Measurements from ENCODE around the gene SIRPB1.
"Not testable (repeated sequence)": the region's sequence is repeated elsewhere in the genome, so short reads cannot be mapped to it uniquely, and the experiment has no call there.

Gene SIRPB1

DNA sequence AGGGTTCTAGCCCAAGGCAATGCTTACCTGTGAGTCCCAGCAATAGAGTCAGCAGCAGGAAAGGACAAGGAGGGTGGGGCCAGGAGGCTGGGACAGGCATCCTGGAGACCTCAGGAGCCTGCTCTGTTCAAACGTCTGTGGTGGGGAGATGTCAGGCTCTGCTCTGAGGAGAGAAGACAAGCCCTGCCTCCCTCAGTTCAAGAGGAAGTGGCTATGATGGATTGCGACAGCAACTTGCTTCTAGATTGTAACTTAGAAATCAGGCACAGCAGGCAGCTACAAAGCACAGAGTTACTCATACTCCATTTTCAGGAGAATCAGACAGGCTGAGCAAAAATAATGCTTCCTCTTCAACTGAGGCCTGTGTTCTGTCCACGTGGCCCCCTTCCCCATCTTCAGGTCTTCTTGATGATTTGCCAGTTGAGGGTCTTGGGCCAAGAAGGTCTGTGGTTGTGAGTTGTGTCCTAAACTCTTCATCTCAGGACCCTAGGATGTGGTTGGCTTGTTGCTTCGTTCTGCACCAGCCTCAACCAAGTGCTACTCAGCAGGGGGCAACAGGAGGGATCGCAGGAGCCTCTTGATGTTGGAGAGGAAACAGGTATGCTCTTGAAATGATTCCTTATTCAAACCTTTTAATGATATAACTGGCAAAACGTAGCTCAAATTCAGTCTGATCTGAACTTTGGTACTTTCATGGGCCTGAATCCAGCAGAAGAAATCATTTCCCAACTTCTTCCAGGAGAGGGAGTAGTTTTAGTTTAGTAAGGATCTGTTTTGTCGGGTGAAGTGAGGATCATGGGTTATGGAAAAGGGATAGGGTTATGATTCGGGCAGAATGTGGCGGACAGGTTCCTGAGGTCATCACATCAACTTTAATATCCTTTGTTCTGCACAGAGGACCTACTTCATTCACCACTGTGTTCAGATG, 31.0 kb downstream of the SIRPB1 start:
- DNase-seq = no peak

DNA sequence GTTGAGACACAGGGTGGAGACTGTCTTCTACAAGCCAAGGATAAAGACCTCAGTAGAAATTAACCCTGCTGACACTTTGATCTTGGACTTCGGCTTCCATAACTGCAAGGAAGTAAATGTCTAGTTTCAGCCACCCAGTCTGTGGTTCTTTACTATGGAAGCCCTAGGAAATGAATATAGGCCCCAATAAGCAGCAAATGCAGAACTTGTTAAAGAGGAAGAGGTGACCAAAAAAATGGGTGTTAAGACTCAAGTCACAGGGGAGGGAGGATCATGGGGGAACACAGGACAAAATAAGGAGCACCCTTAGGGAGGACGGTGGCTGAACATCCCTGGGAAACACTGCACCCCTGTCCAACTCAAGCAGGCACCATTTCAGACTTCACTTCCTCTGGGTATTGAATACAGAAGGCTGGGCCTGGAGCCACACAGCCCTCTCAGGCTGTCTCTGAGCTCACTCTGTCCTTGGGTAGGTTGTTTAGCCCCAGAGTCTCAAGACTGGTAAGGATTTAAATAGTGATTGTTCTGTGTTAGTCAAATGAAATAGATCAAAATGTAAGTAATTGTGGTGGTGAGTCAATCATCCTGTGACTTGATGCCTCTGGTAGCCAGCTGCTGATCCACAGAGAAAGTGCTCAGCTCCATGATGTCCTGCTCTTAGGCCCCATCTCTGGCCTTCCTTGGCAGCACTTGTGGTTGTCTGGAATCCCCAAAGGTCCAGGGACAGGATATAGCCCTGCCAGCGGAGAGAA, 31.9 kb downstream of the SIRPB1 start:
- DNase-seq = no peak

DNA sequence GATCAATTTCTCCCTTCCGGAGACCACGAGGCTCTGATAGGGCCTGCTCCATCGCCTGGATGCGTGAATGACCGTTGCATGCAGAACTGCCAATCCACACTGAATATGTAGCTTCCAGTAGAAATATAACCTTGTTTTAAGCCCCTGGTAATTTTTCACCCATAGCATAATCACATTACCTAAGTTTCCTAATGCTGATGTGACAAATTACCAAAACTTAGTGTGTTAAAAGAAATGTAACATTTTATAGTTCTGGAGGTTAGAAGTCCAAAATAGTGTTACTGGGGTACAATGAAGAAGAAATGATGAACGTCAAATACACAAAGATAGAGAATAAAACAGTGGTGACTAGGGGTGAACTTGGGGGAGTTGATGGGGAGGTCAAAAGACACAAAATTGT, 40.3 kb downstream of the SIRPB1 start:
- DNase-seq = no peak

DNA sequence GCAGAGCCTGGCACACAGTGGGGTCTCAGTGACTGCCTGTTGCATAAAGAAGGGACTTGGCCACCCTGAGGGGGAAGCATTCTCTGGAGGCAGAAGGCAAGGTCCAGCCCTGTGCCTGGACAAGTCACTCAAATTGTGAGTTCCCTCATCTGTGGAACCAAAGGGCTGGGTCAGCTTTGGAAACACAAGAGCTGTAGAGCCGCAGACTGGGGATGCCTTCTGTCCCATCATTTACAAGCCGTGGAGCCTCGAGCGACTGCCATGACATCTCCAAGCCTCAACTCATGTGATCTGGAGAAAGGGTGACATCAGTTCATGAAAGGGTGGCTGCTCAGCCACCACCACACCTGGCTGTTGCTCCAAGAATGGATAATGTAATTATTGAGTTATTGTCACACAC, 41.9 kb downstream of the SIRPB1 start:
- no peak for DNase-seq

DNA sequence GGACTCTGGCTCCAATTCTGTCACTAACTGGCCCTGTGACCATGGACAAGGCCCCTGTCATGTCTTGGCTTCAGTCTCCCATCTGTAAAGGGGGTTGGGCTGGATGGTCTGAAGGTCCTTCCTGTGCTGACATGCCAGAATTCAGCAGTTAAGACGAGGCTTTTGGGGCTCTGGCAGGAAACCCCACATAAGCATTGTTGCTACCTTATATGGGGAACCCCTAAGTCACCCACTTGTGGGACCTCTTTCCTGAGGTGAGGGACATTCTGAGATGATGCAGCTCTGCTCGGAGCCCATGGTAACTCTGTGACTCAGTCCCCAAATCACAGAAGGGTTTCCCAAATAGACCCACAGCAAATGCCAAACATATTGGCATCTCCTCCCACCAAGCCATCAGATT, 42.5 kb downstream of the SIRPB1 start:
- not testable (repeated sequence) for DNase-seq

DNA sequence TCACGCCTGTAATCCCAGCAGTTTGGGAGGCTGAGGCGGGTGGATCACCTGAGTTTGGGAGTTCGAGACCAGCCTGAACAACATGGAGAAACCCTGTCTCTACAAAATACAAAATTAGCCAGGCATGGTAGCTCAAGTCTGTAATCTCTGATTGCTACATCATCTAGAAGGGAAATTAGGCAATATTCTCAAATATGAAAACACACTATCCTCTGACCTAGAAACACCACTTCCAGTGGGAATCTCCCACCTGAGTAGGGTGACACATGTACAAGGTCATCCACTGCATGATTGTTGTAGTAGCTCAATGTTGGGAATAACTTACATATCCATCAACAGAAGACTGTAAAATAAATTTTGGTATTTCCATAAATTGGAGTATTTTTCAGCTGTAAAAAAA, 43.2 kb downstream of the SIRPB1 start:
- no peak for DNase-seq

DNA sequence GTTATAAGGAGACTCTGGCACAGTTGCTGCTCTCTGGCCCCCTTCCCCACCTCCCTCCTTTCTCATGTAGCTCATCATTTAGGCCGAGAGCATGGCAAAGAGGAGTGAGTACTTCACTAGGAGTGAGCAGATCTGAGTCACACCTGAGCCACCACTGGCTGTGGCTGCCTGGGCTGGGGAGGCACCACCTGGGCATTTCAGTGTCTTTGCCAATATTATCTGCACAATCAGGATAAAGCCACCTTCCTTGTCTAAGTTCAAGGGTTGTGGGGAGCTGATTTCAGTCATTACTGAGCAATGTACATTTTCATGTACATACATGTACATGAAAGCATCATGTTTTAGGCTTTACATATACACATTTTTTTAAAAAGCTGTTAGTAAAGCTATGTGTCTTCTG, 43.8 kb downstream of the SIRPB1 start:
- DNase-seq = not testable (repeated sequence)

DNA sequence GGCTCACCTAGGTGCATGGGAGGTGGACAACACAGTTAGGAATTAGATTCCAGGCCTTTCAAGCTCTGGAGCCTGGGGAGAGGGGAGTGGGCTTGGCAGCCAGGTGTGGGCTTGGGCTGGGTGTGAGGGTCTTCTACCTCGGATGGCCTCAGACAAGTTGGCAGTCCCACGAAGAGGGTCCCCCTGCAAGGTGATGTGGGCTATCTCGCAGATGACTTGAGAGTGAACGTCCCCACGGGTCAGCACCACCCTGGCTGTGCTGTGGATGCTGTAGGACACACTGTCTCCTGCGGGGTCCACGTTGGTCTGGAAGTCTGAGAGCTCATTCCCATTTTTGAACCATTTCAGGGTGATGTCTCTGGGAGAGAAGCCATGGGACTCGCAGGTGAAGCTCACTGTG, 48.2 kb downstream of the SIRPB1 start:
- not testable (repeated sequence) for DNase-seq

All from NCI-H526 (cell line).